Neural cell (in vitro differentiated cells): ENCODE data around the gene CUX1.

Experiments
- POLR2AphosphoS5 ChIP-seq: IDR thresholded peaks from 2 replicates; pipeline ENCODE4 v1.6.1; 2012
- TF ChIP-seq, protein P1 (sequence below): fragments of 450-650 bp; IDR thresholded peaks from 2 replicates; pipeline ENCODE4 v1.5.1; 2014; ENCODE audit warnings: antibody characterized with exemption, mild to moderate bottlenecking, moderate library complexity; ENCODE audit not compliant: poor library complexity, severe bottlenecking
- TF ChIP-seq, protein P2 (sequence below): IDR thresholded peaks from 2 replicates; pipeline ENCODE4 v1.6.1; 2012; ENCODE audit warnings: borderline replicate concordance

DNA sequence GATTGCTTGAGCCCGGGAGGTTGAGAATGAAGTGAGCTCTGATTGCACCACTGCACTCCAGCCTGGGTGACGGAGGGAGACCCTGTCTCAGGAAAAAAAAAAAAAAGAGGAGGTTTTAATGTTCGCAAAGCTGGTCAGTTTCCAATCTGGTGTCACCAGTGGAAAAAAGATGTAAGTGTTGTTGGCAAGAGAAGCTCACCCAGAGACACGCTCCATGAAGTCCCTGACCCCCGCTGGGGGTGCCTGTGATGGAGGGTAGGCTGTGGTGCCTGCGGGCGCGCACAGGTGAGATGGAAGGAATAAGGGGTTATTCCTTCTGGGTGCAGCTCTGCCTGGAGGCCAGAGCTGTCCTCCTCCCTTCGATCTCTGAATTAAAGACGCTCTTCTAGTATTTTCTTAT lies 122.7 kb downstream of the CUX1 start:
- no peak for TF ChIP-seq POLR2AphosphoS5
- TF ChIP-seq, protein P1, sequence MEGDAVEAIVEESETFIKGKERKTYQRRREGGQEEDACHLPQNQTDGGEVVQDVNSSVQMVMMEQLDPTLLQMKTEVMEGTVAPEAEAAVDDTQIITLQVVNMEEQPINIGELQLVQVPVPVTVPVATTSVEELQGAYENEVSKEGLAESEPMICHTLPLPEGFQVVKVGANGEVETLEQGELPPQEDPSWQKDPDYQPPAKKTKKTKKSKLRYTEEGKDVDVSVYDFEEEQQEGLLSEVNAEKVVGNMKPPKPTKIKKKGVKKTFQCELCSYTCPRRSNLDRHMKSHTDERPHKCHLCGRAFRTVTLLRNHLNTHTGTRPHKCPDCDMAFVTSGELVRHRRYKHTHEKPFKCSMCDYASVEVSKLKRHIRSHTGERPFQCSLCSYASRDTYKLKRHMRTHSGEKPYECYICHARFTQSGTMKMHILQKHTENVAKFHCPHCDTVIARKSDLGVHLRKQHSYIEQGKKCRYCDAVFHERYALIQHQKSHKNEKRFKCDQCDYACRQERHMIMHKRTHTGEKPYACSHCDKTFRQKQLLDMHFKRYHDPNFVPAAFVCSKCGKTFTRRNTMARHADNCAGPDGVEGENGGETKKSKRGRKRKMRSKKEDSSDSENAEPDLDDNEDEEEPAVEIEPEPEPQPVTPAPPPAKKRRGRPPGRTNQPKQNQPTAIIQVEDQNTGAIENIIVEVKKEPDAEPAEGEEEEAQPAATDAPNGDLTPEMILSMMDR, result no peak
- TF ChIP-seq, protein P2, sequence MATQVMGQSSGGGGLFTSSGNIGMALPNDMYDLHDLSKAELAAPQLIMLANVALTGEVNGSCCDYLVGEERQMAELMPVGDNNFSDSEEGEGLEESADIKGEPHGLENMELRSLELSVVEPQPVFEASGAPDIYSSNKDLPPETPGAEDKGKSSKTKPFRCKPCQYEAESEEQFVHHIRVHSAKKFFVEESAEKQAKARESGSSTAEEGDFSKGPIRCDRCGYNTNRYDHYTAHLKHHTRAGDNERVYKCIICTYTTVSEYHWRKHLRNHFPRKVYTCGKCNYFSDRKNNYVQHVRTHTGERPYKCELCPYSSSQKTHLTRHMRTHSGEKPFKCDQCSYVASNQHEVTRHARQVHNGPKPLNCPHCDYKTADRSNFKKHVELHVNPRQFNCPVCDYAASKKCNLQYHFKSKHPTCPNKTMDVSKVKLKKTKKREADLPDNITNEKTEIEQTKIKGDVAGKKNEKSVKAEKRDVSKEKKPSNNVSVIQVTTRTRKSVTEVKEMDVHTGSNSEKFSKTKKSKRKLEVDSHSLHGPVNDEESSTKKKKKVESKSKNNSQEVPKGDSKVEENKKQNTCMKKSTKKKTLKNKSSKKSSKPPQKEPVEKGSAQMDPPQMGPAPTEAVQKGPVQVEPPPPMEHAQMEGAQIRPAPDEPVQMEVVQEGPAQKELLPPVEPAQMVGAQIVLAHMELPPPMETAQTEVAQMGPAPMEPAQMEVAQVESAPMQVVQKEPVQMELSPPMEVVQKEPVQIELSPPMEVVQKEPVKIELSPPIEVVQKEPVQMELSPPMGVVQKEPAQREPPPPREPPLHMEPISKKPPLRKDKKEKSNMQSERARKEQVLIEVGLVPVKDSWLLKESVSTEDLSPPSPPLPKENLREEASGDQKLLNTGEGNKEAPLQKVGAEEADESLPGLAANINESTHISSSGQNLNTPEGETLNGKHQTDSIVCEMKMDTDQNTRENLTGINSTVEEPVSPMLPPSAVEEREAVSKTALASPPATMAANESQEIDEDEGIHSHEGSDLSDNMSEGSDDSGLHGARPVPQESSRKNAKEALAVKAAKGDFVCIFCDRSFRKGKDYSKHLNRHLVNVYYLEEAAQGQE, result no peak
